Measurements from ENCODE around the gene CERK. TPM values are rescaled to one million over a fixed set of nuclear protein-coding genes. Genes with fewer than 3 reads are reported as not detected.

CERK gene
- total and polyA plus RNA-seq, 2 of the 8 experiments (the other 6 are each of a cell fraction or from before 2014, with no cell fraction given) = 26.6 to 59.0 TPM

GRCh38 chr22:46756097-46756496 lies 18.0 kb upstream of the CERK start (continued):
- TF ChIP-seq RBBP5 (IDR thresholded peaks at IDR 0.05; ENCODE audit: borderline replicate concordance, low read depth, low read length) (no peak), EZH2 (IDR thresholded peaks at IDR 0.05; ENCODE audit: low read depth, low read length, severe bottlenecking) (no peak)

All from H1 (cell line).